Fibroblast of villous mesenchyme (primary cell): Measurements from ENCODE around the gene TMEM63C. TPM values are rescaled to one million over a fixed set of nuclear protein-coding genes. Genes with fewer than 3 reads are reported as not detected.

Experiments used
- DNase-seq: peaks from one replicate; pipeline ENCODE4 v3.0.0-alpha.2; 2010; ENCODE audit warnings: low read depth
- H3K4me3 ChIP-seq: 2 replicates; pipeline ENCODE4 v1.5.1; 2011; ENCODE audit warnings: low read depth, mild to moderate bottlenecking, low read length
- total RNA-seq: library from RNA; depleted of rRNA; stranded (reverse); fragments of >200 nt; gene quantifications from 2 replicates; pipeline ENCODE4 v1.2.3, GENCODE V29; 2012
- TF ChIP-seq, protein P1 (sequence below): IDR thresholded peaks from 2 replicates; pipeline ENCODE4 v1.5.1; 2012; ENCODE audit warnings: low read depth, mild to moderate bottlenecking, low read length; ENCODE audit not compliant: insufficient read depth

TMEM63C gene
- total RNA-seq, 1 donor: under 0.01 TPM

- no peak overlapping the region for H3K4me3 ChIP-seq
- TF ChIP-seq, protein P1, sequence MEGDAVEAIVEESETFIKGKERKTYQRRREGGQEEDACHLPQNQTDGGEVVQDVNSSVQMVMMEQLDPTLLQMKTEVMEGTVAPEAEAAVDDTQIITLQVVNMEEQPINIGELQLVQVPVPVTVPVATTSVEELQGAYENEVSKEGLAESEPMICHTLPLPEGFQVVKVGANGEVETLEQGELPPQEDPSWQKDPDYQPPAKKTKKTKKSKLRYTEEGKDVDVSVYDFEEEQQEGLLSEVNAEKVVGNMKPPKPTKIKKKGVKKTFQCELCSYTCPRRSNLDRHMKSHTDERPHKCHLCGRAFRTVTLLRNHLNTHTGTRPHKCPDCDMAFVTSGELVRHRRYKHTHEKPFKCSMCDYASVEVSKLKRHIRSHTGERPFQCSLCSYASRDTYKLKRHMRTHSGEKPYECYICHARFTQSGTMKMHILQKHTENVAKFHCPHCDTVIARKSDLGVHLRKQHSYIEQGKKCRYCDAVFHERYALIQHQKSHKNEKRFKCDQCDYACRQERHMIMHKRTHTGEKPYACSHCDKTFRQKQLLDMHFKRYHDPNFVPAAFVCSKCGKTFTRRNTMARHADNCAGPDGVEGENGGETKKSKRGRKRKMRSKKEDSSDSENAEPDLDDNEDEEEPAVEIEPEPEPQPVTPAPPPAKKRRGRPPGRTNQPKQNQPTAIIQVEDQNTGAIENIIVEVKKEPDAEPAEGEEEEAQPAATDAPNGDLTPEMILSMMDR: no peak
- no peak for DNase-seq
These were observed 16.4 kb downstream of the TMEM63C start for GRCh38 chr14:77197988-77198387.

- TF ChIP-seq, protein P1: no peak
- no peak overlapping the region for H3K4me3 ChIP-seq
- DNase-seq: no peak
These were observed 17.0 kb downstream of the TMEM63C start for GRCh38 chr14:77198561-77198960.

- TF ChIP-seq, protein P1: no peak
- DNase-seq: no peak
- H3K4me3 ChIP-seq: no peak overlapping the region
These were observed 18.0 kb downstream of the TMEM63C start for GRCh38 chr14:77199590-77199989.

DNA sequence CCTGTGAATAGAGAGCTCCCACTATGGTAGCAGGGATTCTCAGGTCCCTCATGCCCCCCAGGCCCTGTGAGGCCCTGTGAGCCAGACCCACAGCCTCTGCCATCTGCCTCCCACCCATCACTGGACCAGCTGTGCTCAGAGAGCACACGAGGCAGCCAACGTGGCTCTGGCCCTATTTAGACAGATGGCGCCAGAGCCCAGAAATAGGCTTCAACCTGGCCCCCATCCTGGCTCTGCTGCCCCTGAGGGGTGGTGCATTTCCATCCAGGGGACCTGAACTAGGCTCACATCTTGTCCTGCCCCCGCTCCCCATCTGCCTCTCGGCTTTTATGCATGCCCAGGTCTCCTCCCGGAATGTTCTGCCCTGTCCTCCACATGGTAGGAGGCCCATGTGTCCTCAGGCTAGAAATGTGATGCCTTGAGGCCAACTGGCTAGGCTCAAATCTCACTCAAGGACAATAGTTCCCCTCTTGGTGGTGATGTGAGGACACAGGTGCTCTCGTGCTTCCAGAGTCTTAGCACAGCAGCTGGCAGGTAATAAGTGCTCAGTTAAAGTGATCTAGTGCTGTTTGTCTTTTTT is 18.9 kb downstream of the TMEM63C start:
- H3K4me3 ChIP-seq: no peak overlapping the region
- TF ChIP-seq, protein P1: no peak
- DNase-seq: no peak

DNA sequence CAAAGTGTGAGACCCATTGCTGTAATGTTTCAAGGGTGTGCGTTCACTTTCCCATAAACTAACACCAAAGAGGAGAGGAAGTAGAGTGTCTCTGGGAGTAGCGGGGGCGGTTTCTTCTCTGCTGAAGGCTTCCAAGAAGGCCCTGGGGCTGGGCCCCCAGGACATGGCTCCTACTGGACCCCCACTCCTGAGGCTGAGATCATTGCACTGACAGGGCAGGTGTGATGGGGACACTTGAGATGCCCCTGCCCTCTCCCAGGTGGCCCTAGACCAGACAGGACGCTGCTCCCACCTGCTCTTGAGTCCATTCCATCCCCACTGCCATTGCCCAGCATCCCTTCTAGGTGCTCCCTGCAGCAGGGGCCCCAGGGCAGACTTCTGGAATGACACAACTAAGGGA is 20.1 kb downstream of the TMEM63C start:
- no peak for DNase-seq
- TF ChIP-seq, protein P1: no peak
- H3K4me3 ChIP-seq: no peak overlapping the region

DNA sequence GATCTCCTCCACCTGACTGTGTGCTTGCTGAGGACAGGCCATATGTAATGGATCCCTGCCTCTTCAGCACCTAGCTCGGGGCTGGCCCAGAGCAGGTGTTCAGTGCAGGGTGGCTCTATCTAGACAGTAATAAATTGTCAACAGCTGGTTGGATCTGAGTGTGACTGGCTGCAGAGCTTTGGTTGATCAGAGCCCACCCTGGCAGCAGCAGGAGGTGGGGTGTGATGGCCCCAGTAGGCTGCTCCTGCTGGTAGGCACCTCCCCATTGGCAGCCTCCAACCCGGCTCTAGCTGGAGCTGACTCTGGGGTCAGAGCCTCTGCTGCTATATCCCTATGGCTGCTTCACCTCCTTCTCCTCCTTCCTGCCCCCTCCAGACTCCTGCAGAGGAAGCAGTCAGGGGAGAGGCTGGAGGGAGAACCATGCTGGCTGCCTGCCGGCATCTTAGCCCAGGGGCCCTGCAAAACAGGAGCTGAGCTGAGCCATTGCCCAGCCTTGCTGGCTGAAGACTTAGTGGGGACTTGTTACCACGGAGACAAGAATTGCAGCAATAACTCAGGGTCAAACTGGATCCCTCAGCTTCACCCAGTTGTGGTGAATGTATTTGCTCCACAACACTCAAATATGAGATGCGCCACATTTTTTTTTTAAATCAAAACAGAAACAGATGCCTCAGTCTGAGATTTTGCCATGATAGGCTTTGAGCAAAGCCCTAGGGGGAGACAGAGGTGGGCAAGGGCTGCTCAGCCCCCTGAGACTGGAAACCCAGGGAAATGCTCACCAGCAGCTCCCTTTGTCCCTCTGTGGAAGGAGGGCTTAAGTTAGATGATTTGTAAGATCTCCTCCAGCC is 22.2 kb downstream of the TMEM63C start:
- TF ChIP-seq, protein P1: no peak
- no peak for DNase-seq
- H3K4me3 ChIP-seq: no peak overlapping the region
